ENCODE data around the gene ZC2HC1C. TPM values are rescaled to one million over a fixed set of nuclear protein-coding genes. Genes with fewer than 3 reads are reported as not detected.

ZC2HC1C gene
- total and polyA plus RNA-seq, 4 donors, result 2.7 to 7.6 (median 6.2) TPM

DNA sequence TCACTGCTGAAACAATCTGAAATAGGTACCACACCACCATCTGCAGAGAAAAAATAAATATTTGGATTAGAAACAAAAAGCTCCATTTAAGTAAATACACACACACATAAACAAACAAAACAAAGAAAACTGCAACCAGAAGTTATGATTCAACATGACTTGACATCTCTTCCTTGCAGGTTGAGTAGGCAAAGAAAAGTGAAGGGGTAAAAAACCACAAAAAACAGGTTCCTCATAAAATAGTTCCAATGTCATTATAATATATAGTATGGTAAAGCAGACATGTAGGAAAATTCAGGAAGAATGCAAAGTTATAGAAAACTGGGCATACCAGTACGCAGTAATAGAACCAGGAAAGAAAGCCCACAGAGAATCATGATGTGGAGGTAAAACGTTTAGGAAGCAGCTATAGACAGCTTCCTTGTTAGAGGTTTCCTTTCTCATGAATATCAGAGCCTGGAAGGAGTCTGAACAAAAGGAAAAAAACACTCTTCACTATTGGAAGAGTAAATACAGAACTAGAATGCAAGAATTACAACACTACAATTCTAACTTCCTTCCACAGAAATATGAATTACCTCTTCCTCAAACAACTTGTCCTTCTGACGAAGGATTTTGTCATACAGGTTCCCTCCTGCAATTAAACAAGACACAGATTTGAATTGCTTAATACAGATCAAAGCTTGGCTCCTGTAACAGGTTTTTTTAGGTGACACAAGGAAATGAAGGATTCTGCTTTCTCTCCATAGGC, 51.3 kb downstream of the ZC2HC1C start:
- TF ChIP-seq, protein P1, sequence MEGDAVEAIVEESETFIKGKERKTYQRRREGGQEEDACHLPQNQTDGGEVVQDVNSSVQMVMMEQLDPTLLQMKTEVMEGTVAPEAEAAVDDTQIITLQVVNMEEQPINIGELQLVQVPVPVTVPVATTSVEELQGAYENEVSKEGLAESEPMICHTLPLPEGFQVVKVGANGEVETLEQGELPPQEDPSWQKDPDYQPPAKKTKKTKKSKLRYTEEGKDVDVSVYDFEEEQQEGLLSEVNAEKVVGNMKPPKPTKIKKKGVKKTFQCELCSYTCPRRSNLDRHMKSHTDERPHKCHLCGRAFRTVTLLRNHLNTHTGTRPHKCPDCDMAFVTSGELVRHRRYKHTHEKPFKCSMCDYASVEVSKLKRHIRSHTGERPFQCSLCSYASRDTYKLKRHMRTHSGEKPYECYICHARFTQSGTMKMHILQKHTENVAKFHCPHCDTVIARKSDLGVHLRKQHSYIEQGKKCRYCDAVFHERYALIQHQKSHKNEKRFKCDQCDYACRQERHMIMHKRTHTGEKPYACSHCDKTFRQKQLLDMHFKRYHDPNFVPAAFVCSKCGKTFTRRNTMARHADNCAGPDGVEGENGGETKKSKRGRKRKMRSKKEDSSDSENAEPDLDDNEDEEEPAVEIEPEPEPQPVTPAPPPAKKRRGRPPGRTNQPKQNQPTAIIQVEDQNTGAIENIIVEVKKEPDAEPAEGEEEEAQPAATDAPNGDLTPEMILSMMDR (IDR thresholded peaks at IDR 0.05; ENCODE audit: control extremely low read depth, extremely low read depth), result no peak
- Histone ChIP-seq H3K27me3 (ENCODE audit: control insufficient read depth in 3 of 3, insufficient read depth in 3 of 3, low read length in 2 of 3) (no peaks in the 10 kb centered on the region), H3K9ac (ENCODE audit: insufficient read depth in 1 of 2, low read length in 2 of 2) (no peak overlapping the region), H3K4me3 (no peak overlapping the region), H3K27ac (ENCODE audit: low read depth in 1 of 2, low read length in 1 of 2) (no peak overlapping the region), H3K36me3 (ENCODE audit: control insufficient read depth in 4 of 4, insufficient read depth in 4 of 4, low read length in 4 of 4) (peaks cover 12 to 34% (median 23%) of the 10 kb centered on the region in 4 donors), H3K9me3 (ENCODE audit: control insufficient read depth in 4 of 4, insufficient read depth in 3 of 4, low read length in 3 of 4) (no peaks in the 10 kb centered on the region), H3K4me1 (ENCODE audit: control insufficient read depth in 5 of 5, insufficient read depth in 5 of 5, low read length in 5 of 5) (peaks cover 0 to 7% (median 3%) of the 10 kb centered on the region in 5 donors)
- DNase-seq, result no peak
- 29 to 38% methylated on average over 3 of the region's 3 CpGs for WGBS, 2 donors
- ATAC-seq (ENCODE audit: insufficient read depth, low FRiP score), result peak; percentile 28

DNA sequence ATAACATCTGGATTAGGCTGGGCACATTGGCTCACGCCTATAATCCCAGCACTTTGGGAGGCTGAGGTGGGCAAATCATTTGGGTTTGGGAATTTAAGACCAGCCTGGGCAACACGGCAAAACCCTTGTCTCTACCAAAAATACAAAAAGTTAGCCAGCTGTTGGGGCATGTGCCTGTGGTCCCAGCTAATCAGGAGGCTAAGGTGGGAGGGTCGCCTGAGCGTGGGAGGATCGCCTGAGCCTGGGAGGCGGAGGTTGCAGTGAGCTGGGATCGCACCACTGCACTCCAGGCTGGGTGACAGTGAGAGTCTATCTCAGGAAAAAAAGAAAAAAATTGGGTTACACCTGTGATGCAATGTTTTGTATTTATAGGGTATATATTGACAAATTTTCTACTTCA, 52.1 kb downstream of the ZC2HC1C start:
- whole genome bisulfite sequencing, 2 donors, result 96% methylated on average over 7 of the region's 7 CpGs
- DNase-seq (no peak), ATAC-seq (ENCODE audit: insufficient read depth, low FRiP score) (no peak)
- TF ChIP-seq, protein P1 (IDR thresholded peaks at IDR 0.05; ENCODE audit: control extremely low read depth, extremely low read depth), result no peak
- Histone ChIP-seq H3K9me3 (ENCODE audit: control insufficient read depth in 4 of 4, insufficient read depth in 3 of 4, low read length in 3 of 4) (no peaks in the 10 kb centered on the region), H3K27ac (ENCODE audit: low read depth in 1 of 2, low read length in 1 of 2) (no peak overlapping the region), H3K36me3 (ENCODE audit: control insufficient read depth in 4 of 4, insufficient read depth in 4 of 4, low read length in 4 of 4) (peaks cover 7 to 28% (median 20%) of the 10 kb centered on the region in 4 donors), H3K9ac (ENCODE audit: insufficient read depth in 1 of 2, low read length in 2 of 2) (no peak overlapping the region), H3K4me3 (no peak overlapping the region), H3K4me1 (ENCODE audit: control insufficient read depth in 5 of 5, insufficient read depth in 5 of 5, low read length in 5 of 5) (peaks cover 0 to 12% (median 6%) of the 10 kb centered on the region in 5 donors), H3K27me3 (ENCODE audit: control insufficient read depth in 3 of 3, insufficient read depth in 3 of 3, low read length in 2 of 3) (no peaks in the 10 kb centered on the region)

DNA sequence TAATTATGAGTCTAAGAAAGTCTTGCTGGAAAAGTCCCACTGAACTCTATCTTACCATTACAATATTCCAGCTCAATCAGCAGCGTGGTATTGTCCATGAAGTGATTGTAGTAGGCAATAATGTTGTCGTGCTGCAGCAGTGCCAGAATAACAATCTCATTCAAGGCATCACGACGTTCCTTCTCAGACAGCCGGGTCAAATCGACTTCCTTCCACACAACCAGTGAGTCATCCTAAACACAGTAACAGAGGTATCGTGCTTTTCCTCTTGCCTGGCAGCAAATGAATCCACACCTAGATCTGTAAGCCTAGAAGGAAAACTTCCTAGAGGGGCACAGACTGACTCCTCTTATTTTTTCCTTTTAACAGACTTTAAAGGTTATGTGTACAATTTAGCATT, 54.5 kb downstream of the ZC2HC1C start:
- no peak overlapping the region for H3K9ac ChIP-seq (ENCODE audit: insufficient read depth in 1 of 2, low read length in 2 of 2)
- no peaks in the 10 kb centered on the region for H3K27me3 ChIP-seq (ENCODE audit: control insufficient read depth in 3 of 3, insufficient read depth in 3 of 3, low read length in 2 of 3)
- DNase-seq (no peak), ATAC-seq (ENCODE audit: insufficient read depth, low FRiP score) (no peak)
- H3K9me3 ChIP-seq (ENCODE audit: control insufficient read depth in 4 of 4, insufficient read depth in 3 of 4, low read length in 3 of 4), result no peaks in the 10 kb centered on the region
- H3K4me1 ChIP-seq (ENCODE audit: control insufficient read depth in 5 of 5, insufficient read depth in 5 of 5, low read length in 5 of 5), result peaks cover 4 to 21% (median 6%) of the 10 kb centered on the region in 5 donors
- WGBS, 2 donors, result 22 to 33% methylated on average over 7 of the region's 7 CpGs
- TF ChIP-seq, protein P1 (IDR thresholded peaks at IDR 0.05; ENCODE audit: control extremely low read depth, extremely low read depth), result no peak
- H3K27ac ChIP-seq (ENCODE audit: low read depth in 1 of 2, low read length in 1 of 2), result peak overlapping the region in 1 of 2 donors; percentile 17
- H3K36me3 ChIP-seq (ENCODE audit: control insufficient read depth in 4 of 4, insufficient read depth in 4 of 4, low read length in 4 of 4), result peaks cover 5 to 12% (median 9%) of the 10 kb centered on the region in 4 donors
- no peak overlapping the region for H3K4me3 ChIP-seq

Measured in lung (tissue), 12 donors.